ENCODE results near the gene HIRIP3.
A peak's percentile ranks its signal among the peaks of the same experiment; 100 is the strongest.
"Not testable (repeated sequence)": the region's sequence is repeated elsewhere in the genome, so short reads cannot be mapped to it uniquely, and the experiment has no call there.

HIRIP3 gene

GRCh38 chr16:29995324-29995910, at the start of gene HIRIP3:
Gene HIRIP3, minus strand, starts transcription at chr16:29995617. Its CDS starts 12 bp downstream, at chr16:29995605.
- peak; percentile 95 for DNase-seq (ENCODE audit: low spot score)

- no peak for DNase-seq (ENCODE audit: low spot score)
Observed at GRCh38 chr16:30041841-30042240, 46.4 kb upstream of the HIRIP3 start.

GRCh38 chr16:30040690-30041089, 45.3 kb upstream of the HIRIP3 start:
- not testable (repeated sequence) for DNase-seq (ENCODE audit: low spot score)

DNA sequence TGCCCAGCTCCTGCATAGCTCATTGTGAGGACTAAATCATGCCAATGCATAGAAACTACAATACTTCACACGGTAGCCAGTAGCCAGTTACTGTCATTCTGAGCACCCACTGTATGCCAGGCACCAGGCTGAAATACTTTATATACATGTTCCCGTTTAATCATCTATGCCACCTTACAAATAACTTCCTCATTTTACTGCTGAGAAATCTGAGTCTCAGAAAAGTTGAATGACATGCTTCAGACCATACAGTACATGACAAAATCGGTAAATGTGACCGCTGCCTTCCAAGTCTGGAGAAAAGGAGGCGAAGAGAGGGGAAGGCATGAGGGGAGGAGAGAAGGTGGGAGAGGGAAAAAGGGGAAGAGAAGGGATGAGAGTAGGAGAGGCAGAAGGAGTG, 44.8 kb upstream of the HIRIP3 start:
- DNase-seq (ENCODE audit: low spot score) = no peak

DNA sequence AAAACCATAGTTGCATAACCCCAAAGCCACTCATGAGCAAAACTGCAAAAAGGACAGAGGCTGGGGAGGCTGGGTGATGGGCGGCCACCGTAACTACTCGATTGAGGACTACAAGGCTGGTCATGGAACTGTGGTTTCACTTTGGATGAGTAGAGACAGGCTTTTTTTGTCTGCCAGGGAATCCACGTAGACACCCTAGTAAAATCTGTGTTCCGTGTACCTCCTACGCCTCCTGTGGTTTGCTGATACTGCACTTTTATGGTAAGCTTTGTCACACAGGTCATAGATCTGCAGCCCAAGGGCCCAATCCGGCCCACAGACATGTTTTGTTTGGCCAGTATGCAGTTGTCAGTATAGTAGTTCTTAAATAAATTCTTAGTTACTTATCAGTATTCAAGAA, 37.9 kb upstream of the HIRIP3 start:
- DNase-seq (ENCODE audit: low spot score) = no peak

- peak; percentile 74 for DNase-seq (ENCODE audit: low spot score)
Observed at GRCh38 chr16:30032083-30032819, 36.8 kb upstream of the HIRIP3 start.

GRCh38 chr16:30031477-30031918, 36.1 kb upstream of the HIRIP3 start:
- DNase-seq (ENCODE audit: low spot score) = no peak

GRCh38 chr16:30030841-30031413, 35.5 kb upstream of the HIRIP3 start, which contains the start of gene TLCD3B:
Gene TLCD3B, minus strand, starts transcription at chr16:30031271. Its CDS starts 744 bp downstream, at chr16:30030527.
- no peak for DNase-seq (ENCODE audit: low spot score)

DNA sequence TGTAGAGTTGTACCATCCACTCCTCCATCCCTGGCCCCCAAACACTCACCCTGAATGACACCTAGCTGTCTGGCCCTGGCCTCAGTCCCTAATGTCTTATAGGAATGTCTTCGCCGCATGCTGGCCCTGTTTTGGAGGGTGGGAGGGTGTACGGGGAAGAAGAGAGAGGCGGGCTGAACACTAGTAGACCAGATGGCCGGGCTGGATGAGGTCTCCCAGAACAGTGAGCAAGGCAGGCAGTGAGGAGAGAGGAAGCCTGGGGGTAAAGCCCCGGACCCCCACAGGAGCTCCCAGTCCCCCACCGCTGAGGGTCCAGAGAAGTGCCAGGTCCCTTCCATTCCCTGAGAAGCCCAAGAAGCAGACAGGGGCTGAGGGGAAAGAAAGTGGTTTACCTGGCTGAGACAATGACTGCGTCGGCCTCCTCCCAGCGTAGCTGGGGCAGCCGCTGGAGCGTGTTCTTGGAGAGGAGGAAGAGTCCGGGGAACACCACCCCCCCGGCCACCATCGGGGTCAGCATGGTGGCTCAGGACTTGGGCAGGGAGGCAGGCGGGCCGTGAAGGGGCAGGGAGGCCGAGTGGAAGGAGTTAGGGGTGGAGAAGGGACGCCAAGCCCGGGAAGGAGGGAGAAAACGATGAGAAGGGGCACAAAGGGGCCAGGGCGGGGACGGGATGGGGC, 34.7 kb upstream of the HIRIP3 start:
- DNase-seq (ENCODE audit: low spot score) = no peak

DNA sequence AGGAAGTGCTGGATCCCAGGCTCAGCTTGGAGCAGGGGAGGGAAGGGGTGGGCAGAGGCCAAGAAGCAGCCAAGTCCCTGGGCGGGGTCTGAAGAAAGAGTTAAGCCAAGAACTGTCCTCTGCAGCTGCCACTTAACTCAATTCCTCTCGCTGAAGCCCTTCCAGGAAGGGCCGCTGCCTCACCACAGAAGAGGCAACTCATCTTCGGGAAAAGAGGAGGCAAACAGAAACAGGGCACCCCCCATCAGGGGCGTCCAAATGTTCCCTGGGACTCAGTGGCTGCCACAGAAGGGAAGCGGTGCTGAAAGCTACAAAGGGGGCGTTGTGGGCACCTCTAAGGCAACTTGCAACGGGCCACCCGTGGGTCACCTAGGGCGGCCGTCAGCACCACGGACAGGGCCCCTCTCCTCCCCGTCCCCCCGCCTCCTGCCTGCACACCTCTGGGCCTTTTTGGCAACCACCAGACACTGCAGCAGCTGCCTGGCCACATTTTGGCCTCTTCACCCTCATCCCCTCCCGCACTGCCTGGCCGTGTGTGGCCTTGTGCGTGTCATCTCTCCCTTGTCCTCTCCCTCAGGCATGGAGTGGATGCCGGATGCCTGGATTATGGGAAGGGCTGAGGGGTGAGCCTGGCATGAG, 33.1 kb upstream of the HIRIP3 start:
- DNase-seq (ENCODE audit: low spot score) = no peak

GRCh38 chr16:30027588-30028437, 32.4 kb upstream of the HIRIP3 start:
- DNase-seq (ENCODE audit: low spot score) = no peak

GRCh38 chr16:30026449-30026848, 31.0 kb upstream of the HIRIP3 start:
- DNase-seq (ENCODE audit: low spot score) = no peak

- DNase-seq (ENCODE audit: low spot score) = no peak
Observed at GRCh38 chr16:30025574-30025973, 30.2 kb upstream of the HIRIP3 start.

- DNase-seq (ENCODE audit: low spot score) = no peak
Observed at GRCh38 chr16:30025156-30025555, 29.7 kb upstream of the HIRIP3 start.

DNA sequence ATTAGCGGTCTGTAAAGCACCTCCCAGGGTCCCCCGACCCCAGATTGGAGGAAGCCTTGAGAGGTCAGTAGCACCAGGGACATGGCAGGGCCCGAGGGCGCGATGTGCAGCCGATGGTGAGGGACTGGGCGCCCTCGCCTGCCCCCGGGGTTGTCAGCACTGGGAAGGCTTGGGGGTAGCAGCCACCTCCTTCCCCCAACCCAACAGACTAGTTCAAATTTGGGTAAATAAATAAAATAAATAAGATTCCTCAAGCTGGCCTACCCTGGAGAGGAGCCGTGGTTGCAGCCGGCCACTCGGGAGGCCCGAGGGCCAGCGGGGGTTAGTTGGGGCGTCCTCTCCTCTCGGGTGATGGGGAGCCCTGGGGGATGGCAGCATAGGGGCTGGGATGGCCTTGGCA, 29.0 kb upstream of the HIRIP3 start:
- no peak for DNase-seq (ENCODE audit: low spot score)

- no peak for DNase-seq (ENCODE audit: low spot score)
Observed at GRCh38 chr16:30023586-30023985, 28.2 kb upstream of the HIRIP3 start.

GRCh38 chr16:30022887-30023286, 27.5 kb upstream of the HIRIP3 start, which contains the start of gene C16orf92:
Gene C16orf92, plus strand, starts transcription at chr16:30023198. Its CDS starts 143 bp downstream, at chr16:30023341.
- DNase-seq (ENCODE audit: low spot score) = no peak

- DNase-seq (ENCODE audit: low spot score) = no peak
Observed at GRCh38 chr16:30018731-30019158, 23.3 kb upstream of the HIRIP3 start.

DNA sequence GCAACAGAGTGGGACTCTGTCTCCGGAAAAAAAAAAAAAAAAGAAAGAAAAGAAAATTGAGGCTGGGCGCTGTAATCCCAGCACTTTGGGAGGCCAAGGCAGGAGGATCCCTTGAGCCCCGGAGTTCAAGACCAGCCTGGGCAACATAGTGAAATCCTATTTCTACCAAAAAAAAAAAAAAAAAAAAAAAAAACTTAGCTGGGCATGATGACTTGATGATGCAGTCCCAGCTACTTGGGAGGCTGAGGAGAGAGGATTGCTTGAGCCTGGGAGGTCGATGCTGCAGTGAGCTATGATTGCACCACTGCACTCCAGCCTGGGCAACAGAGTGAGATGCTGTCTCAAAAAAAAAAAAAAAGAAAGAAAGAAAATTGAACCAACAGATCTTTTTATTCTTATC, 22.5 kb upstream of the HIRIP3 start:
- DNase-seq (ENCODE audit: low spot score) = not testable (repeated sequence)

DNA sequence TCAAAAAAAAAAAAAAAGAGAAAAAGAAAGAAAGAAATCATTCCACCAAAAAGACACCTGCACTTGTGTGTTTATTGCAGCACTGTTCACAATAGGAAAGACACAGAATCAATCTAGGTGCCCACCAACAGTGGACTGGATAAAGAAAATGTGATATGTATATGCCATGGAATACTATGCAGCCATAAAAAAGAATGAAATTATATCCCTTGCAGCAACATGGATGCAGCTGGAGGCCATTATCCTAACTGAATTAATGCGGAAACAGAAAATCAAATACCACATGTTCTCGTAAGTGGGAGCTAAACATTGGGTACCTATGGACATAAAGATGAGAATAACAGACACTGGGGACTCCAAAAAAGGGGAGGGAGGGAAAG, 21.9 kb upstream of the HIRIP3 start:
- DNase-seq (ENCODE audit: low spot score) = no peak

Measured in hepatic stellate cell (primary cell).